Measurements from ENCODE around the gene GFAP. TPM values are rescaled to one million over a fixed set of nuclear protein-coding genes. Genes with fewer than 3 reads are reported as not detected.

Gene GFAP
- total RNA-seq, 4 donors from 2014 or later, result not detected

- DNase-seq, result no peak
- 88 to 93% methylated on average over 3 to 5 of the region's 8 CpGs for WGBS, 2 donors
- intact Hi-C loops (cut with DNase I), result loop anchor here (5.0 kb wide), 1 partner anchor 85 kb away; no protein-coding TSS in a partner anchor
- Histone ChIP-seq H3K27ac (no peak overlapping the region), H3K27me3 (no peaks in the 10 kb centered on the region), H3K4me1 (no peaks in the 10 kb centered on the region), H3K4me3 (no peak overlapping the region), H3K9me3 (no peaks in the 10 kb centered on the region), H3K36me3 (peaks cover 0 to 49% (median 0%) of the 10 kb centered on the region in 3 donors)
- TF ChIP-seq CTCF (IDR thresholded peaks at IDR 0.05) (no peak), POLR2A (IDR thresholded peaks at IDR 0.05) (no peak)
Observed at GRCh38 chr17:44932096-44932786, 16.9 kb upstream of the GFAP start.

GRCh38 chr17:44931376-44931775 is 16.1 kb upstream of the GFAP start:
- Histone ChIP-seq H3K4me3 (no peak overlapping the region), H3K36me3 (peaks cover 0 to 49% (median 0%) of the 10 kb centered on the region in 3 donors), H3K9me3 (no peaks in the 10 kb centered on the region), H3K27ac (no peak overlapping the region), H3K4me1 (no peaks in the 10 kb centered on the region), H3K27me3 (no peaks in the 10 kb centered on the region)
- intact Hi-C loops (cut with DNase I), result loop anchor here (5.0 kb wide), 1 partner anchor 86 kb away; no protein-coding TSS in a partner anchor
- WGBS, 2 donors, result 89 to 94% methylated on average over 2 to 3 of the region's 5 CpGs
- no peak for TF ChIP-seq POLR2A (IDR thresholded peaks at IDR 0.05)
- TF ChIP-seq CTCF (IDR thresholded peaks at IDR 0.05), result no peak
- DNase-seq, result no peak

- Histone ChIP-seq H3K9me3 (no peaks in the 10 kb centered on the region), H3K4me3 (no peak overlapping the region), H3K36me3 (peaks cover 0 to 50% (median 0%) of the 10 kb centered on the region in 3 donors), H3K27me3 (no peaks in the 10 kb centered on the region), H3K27ac (no peak overlapping the region), H3K4me1 (no peaks in the 10 kb centered on the region)
- WGBS, 2 donors, result 86 to 100% methylated on average over 4 of the region's 6 CpGs
- TF ChIP-seq CTCF (IDR thresholded peaks at IDR 0.05) (no peak), POLR2A (IDR thresholded peaks at IDR 0.05) (no peak)
- no peak for DNase-seq
- intact Hi-C loops (cut with DNase I), result loop anchor here (5.0 kb wide), 1 partner anchor 87 kb away; no protein-coding TSS in a partner anchor
Observed at GRCh38 chr17:44930667-44931066, 15.4 kb upstream of the GFAP start.

- H3K36me3 ChIP-seq, result peaks cover 0 to 43% (median 0%) of the 10 kb centered on the region in 3 donors
- TF ChIP-seq POLR2A (IDR thresholded peaks at IDR 0.05) (no peak), CTCF (IDR thresholded peaks at IDR 0.05) (no peak)
Observed at GRCh38 chr17:44928950-44929720, 13.8 kb upstream of the GFAP start.

DNA sequence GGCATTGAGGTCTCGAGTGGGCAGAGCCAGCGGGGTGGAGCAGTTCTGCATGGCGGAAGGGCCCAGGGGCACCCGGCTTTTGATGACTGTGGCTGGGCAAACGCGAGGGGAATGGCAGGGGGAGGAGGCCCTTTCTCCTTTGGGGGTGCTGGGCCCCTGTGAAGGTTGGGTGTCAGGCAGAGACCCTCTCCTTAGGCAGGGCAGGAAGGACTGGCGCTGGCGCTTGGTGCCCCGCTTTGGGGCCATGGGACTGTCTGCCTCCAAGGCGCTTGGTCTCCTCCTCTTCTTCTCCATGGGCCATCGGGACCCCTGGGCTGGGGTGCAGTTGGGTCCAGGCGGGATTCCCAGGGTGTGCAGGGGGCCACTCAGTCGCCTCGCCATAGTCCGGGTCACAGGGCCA is 12.8 kb upstream of the GFAP start:
- TF ChIP-seq CTCF (IDR thresholded peaks at IDR 0.05) (no peak), POLR2A (IDR thresholded peaks at IDR 0.05) (no peak)
- Histone ChIP-seq H3K36me3 (peaks cover 0 to 33% (median 0%) of the 10 kb centered on the region in 3 donors), H3K4me1 (no peaks in the 10 kb centered on the region), H3K27ac (no peak overlapping the region), H3K4me3 (no peak overlapping the region), H3K27me3 (no peaks in the 10 kb centered on the region), H3K9me3 (no peaks in the 10 kb centered on the region)
- intact Hi-C loops (cut with DNase I), result no loop called here
- WGBS, 2 donors, result 95% methylated on average over 3 of the region's 15 CpGs; no CpG with 5 or more reads in 1 of the 2 donors
- DNase-seq, result no peak

More at GRCh38 chr17:44928950-44929720, 13.8 kb upstream of the GFAP start:
- no peak for DNase-seq
- intact Hi-C loops (cut with DNase I), result no loop called here
- Histone ChIP-seq H3K27me3 (no peaks in the 10 kb centered on the region), H3K4me3 (no peak overlapping the region), H3K4me1 (no peaks in the 10 kb centered on the region), H3K9me3 (no peaks in the 10 kb centered on the region), H3K27ac (no peak overlapping the region)
- WGBS, 2 donors, result 100% methylated on average over 1 of the region's 7 CpGs; no CpG with 5 or more reads in 1 of the 2 donors
